CD8-positive, alpha-beta memory T cell (primary cell): ENCODE data around the gene BLOC1S2. TPM values are rescaled to one million over a fixed set of nuclear protein-coding genes. Genes with fewer than 3 reads are reported as not detected.
"Not testable (repeated sequence)": the region's sequence is repeated elsewhere in the genome, so short reads cannot be mapped to it uniquely, and the experiment has no call there.

Experiments used
- CTCF ChIA-PET: fragments of 350-600 bp; sonication (Branson Sonifier 250); formaldehyde crosslinking; loops from one replicate; lab custom pipeline; 2021; ENCODE audit warnings: antibody characterized with exemption; lab: Charles Lee
- POLR2A ChIA-PET: fragments of 350-600 bp; sonication (Branson Sonifier 250); formaldehyde crosslinking; loops from one replicate; lab custom pipeline; 2021; ENCODE audit warnings: antibody characterized with exemption; lab: Charles Lee
- DNase-seq, 5 donors: peaks; one replicate each; pipeline versions ENCODE4 v3.0.0 to v3.0.0-alpha.2; 2020 to 2022; ENCODE audit warnings: mixed read lengths in 1 of 5
- H3K27ac ChIP-seq: one replicate; pipeline ENCODE4 v1.7.0; 2013; ENCODE audit warnings: low read depth, mild to moderate bottlenecking, low read length, moderate library complexity
- H3K27me3 ChIP-seq: 2 replicates; pipeline ENCODE4 v1.7.0; 2013; ENCODE audit warnings: low read length, mild to moderate bottlenecking; ENCODE audit not compliant: insufficient read depth, poor library complexity, severe bottlenecking
- H3K36me3 ChIP-seq: 2 replicates; pipeline ENCODE4 v1.7.0; 2013; ENCODE audit warnings: mild to moderate bottlenecking, low read length, moderate library complexity; ENCODE audit not compliant: insufficient read depth
- H3K4me1 ChIP-seq: 2 replicates; pipeline ENCODE4 v1.7.0; 2013; ENCODE audit warnings: mild to moderate bottlenecking, low read length, moderate library complexity; ENCODE audit not compliant: insufficient read depth
- H3K4me3 ChIP-seq: 2 replicates; pipeline ENCODE4 v1.7.0; 2013; ENCODE audit warnings: mild to moderate bottlenecking, low read length
- H3K9me3 ChIP-seq: 2 replicates; pipeline ENCODE4 v1.7.0; 2013; ENCODE audit warnings: mild to moderate bottlenecking, low read length
- H3K27ac Mint-ChIP-seq, 8 donors: one replicate each; pipeline ENCODE4 v1.8.0; 2020 to 2021; ENCODE audit warnings: mixed read lengths in 8 of 8, mild to moderate bottlenecking in 6 of 8, inconsistent platforms in 3 of 8, moderate library complexity in 3 of 8
- H3K27me3 Mint-ChIP-seq, 2 donors: one replicate each; pipeline ENCODE4 v1.8.0; 2020 to 2021; ENCODE audit warnings: mixed read lengths in 2 of 2, mild to moderate bottlenecking in 1 of 2, moderate library complexity in 1 of 2
- H3K36me3 Mint-ChIP-seq, 3 donors: one replicate each; pipeline ENCODE4 v1.8.0; 2020 to 2021; ENCODE audit warnings: mixed read lengths in 3 of 3, inconsistent platforms in 1 of 3, mild to moderate bottlenecking in 1 of 3
- H3K4me1 Mint-ChIP-seq, 3 donors: one replicate each; pipeline ENCODE4 v1.8.0; 2020 to 2021; ENCODE audit warnings: mixed read lengths in 3 of 3, inconsistent platforms in 1 of 3, mild to moderate bottlenecking in 1 of 3
- H3K4me3 Mint-ChIP-seq, 7 donors: one replicate each; pipeline ENCODE4 v1.8.0; 2020 to 2021; ENCODE audit warnings: mixed read lengths in 7 of 7, mild to moderate bottlenecking in 6 of 7, moderate library complexity in 4 of 7, inconsistent platforms in 2 of 7
- H3K9me3 Mint-ChIP-seq, 5 donors: one replicate each; pipeline ENCODE4 v1.8.0; 2020 to 2022; ENCODE audit warnings: mixed read lengths in 5 of 5, mild to moderate bottlenecking in 3 of 5, moderate library complexity in 2 of 5, inconsistent platforms in 1 of 5
- polyA plus RNA-seq: library from polyadenylated mRNA; unstranded; fragments of 300-500 nt; fragmentation: Illumina TruSeq; gene quantifications from one replicate; pipeline ENCODE4 v1.2.3, GENCODE V29; 2021
- total RNA-seq, 2 experiments: library from RNA; stranded (reverse); gene quantifications; one replicate each; pipeline ENCODE4 v1.2.3, GENCODE V29; 2021

The BLOC1S2 gene
- total and polyA plus RNA-seq, 3 experiments from 2014 or later: 69.7 to 74.6 (median 73.2) TPM

- H3K4me1 ChIP-seq: peaks cover 14% of the 10 kb centered on the region
- CTCF ChIA-PET: no interaction called here
Measured at GRCh38 chr10:100288196-100288595, 1.7 kb upstream of the BLOC1S2 start.

GRCh38 chr10:100287756-100288155 lies 1.3 kb upstream of the BLOC1S2 start:
- Histone ChIP-seq H3K36me3 (no peaks in the 10 kb centered on the region), H3K4me1 (peaks cover 18% of the 10 kb centered on the region), H3K27me3 (no peaks in the 10 kb centered on the region), H3K4me3 (no peak overlapping the region), H3K27ac (no peak overlapping the region), H3K9me3 (no peaks in the 10 kb centered on the region)
- Mint-ChIP-seq H3K9me3 (peaks cover 0 to 1% (median 0%) of the 10 kb centered on the region in 5 donors), H3K27ac (peak overlapping the region in 7 of 8 donors; percentile 19 to 99 (median 99)), H3K36me3 (peaks cover 0 to 23% (median 0%) of the 10 kb centered on the region in 3 donors), H3K4me3 (peak overlapping the region; percentile 45 to 100 (median 99)), H3K4me1 (peaks cover 24 to 38% (median 29%) of the 10 kb centered on the region in 3 donors), H3K27me3 (peaks cover 5 to 6% of the 10 kb centered on the region in 2 donors)
- DNase-seq: no peak
- ChIA-PET POLR2A (no interaction called here), CTCF (no interaction called here)

More at GRCh38 chr10:100288196-100288595, 1.7 kb upstream of the BLOC1S2 start:
- H3K27ac ChIP-seq: no peak overlapping the region
- H3K4me3 ChIP-seq: no peak overlapping the region
- H3K4me1 Mint-ChIP-seq: peaks cover 24 to 38% (median 29%) of the 10 kb centered on the region in 3 donors
- peak overlapping the region in 4 of 8 donors; percentile 52 to 97 (median 79) for H3K27ac Mint-ChIP-seq
- H3K9me3 Mint-ChIP-seq: peaks cover 0 to 1% (median 0%) of the 10 kb centered on the region in 5 donors
- DNase-seq: no peak
- peaks cover 5 to 6% of the 10 kb centered on the region in 2 donors for H3K27me3 Mint-ChIP-seq
- no peaks in the 10 kb centered on the region for H3K36me3 ChIP-seq
- H3K36me3 Mint-ChIP-seq: peaks cover 0 to 23% (median 0%) of the 10 kb centered on the region in 3 donors
- peak overlapping the region in 4 of 7 donors; percentile 99 to 100 (median 100) for H3K4me3 Mint-ChIP-seq
- H3K9me3 ChIP-seq: no peaks in the 10 kb centered on the region
- POLR2A ChIA-PET: interaction anchor here (0.6 kb wide), 1 partner anchor 10 kb away, joined by 3 read pairs; no protein-coding TSS in a partner anchor
- H3K27me3 ChIP-seq: no peaks in the 10 kb centered on the region

- H3K4me3 ChIP-seq: peak overlapping the region; percentile 73
- DNase-seq, H3K27me3 Mint-ChIP-seq, H3K36me3 ChIP-seq, H3K9me3 Mint-ChIP-seq, H3K9me3 ChIP-seq, CTCF ChIA-PET, POLR2A ChIA-PET, H3K27me3 ChIP-seq: not testable (repeated sequence)
- peak overlapping the region; percentile 82 for H3K27ac ChIP-seq
- Mint-ChIP-seq H3K4me3 (peak overlapping the region; percentile 98 to 100 (median 99)), H3K4me1 (peaks cover 27 to 42% (median 34%) of the 10 kb centered on the region in 3 donors), H3K36me3 (peaks cover 0 to 32% (median 3%) of the 10 kb centered on the region in 3 donors), H3K27ac (peak overlapping the region in 6 of 8 donors; percentile 92 to 99 (median 99))
- H3K4me1 ChIP-seq: peaks cover 23% of the 10 kb centered on the region
Measured at GRCh38 chr10:100285326-100285725, 1.2 kb downstream of the BLOC1S2 start.

- Mint-ChIP-seq H3K9me3 (peaks cover 0 to 1% (median 0%) of the 10 kb centered on the region in 5 donors), H3K27me3 (no peaks in the 10 kb centered on the region), H3K36me3 (peaks cover 5 to 46% (median 5%) of the 10 kb centered on the region in 3 donors), H3K27ac (no peak overlapping the region), H3K4me1 (peaks cover 27 to 42% (median 34%) of the 10 kb centered on the region in 3 donors), H3K4me3 (no peak overlapping the region)
- Histone ChIP-seq H3K27ac (no peak overlapping the region), H3K9me3 (no peaks in the 10 kb centered on the region), H3K4me1 (peaks cover 23% of the 10 kb centered on the region), H3K27me3 (no peaks in the 10 kb centered on the region), H3K36me3 (peaks cover 7% of the 10 kb centered on the region), H3K4me3 (no peak overlapping the region)
- ChIA-PET POLR2A (no interaction called here), CTCF (no interaction called here)
- no peak for DNase-seq
Measured at GRCh38 chr10:100282907-100283306, 3.6 kb downstream of the BLOC1S2 start.

GRCh38 chr10:100276971-100277370 lies 9.5 kb downstream of the BLOC1S2 start:
- H3K4me3 ChIP-seq, H3K4me1 ChIP-seq, CTCF ChIA-PET, H3K27me3 ChIP-seq, DNase-seq, H3K27ac Mint-ChIP-seq, H3K9me3 ChIP-seq, H3K4me1 Mint-ChIP-seq, H3K4me3 Mint-ChIP-seq, H3K27me3 Mint-ChIP-seq, POLR2A ChIA-PET, H3K27ac ChIP-seq, H3K9me3 Mint-ChIP-seq: not testable (repeated sequence)
- H3K36me3 ChIP-seq: peaks cover 13% of the 10 kb centered on the region
- peaks cover 5 to 47% (median 7%) of the 10 kb centered on the region in 3 donors for H3K36me3 Mint-ChIP-seq

GRCh38 chr10:100267239-100268104 lies 19.0 kb downstream of the BLOC1S2 start, which contains the start of gene CWF19L1:
TSS of gene CWF19L1 (minus strand) at chr10:100267638. CDS start at chr10:100267593, 45 bp downstream.
- Histone ChIP-seq H3K9me3 (no peaks in the 10 kb centered on the region), H3K27ac (peak within 1 kb of the TSS; percentile 92), H3K27me3 (no peaks in the 10 kb centered on the region), H3K4me1 (peaks cover 25% of the 10 kb centered on the region), H3K36me3 (no peaks in the 10 kb centered on the region), H3K4me3 (peak within 1 kb of the TSS; percentile 99)
- peak within 1 kb of the TSS; percentile 86 to 100 (median 99) for H3K27ac Mint-ChIP-seq
- no peaks in the 10 kb centered on the region for H3K27me3 Mint-ChIP-seq
- H3K4me3 Mint-ChIP-seq: peak within 1 kb of the TSS; percentile 96 to 100 (median 100)
- ChIA-PET POLR2A (no interaction called here), CTCF (no interaction called here)
- H3K9me3 Mint-ChIP-seq: no peaks in the 10 kb centered on the region
- H3K36me3 Mint-ChIP-seq: peaks cover 0 to 12% (median 0%) of the 10 kb centered on the region in 3 donors
- peak; percentile 60 to 80 (median 69) for DNase-seq
- peaks cover 23 to 40% (median 34%) of the 10 kb centered on the region in 3 donors for H3K4me1 Mint-ChIP-seq

- Mint-ChIP-seq H3K36me3 (peaks cover 0 to 26% (median 4%) of the 10 kb centered on the region in 3 donors), H3K4me1 (peaks cover 34 to 54% (median 48%) of the 10 kb centered on the region in 3 donors), H3K9me3 (no peaks in the 10 kb centered on the region), H3K27ac (peak overlapping the region in 5 of 8 donors; percentile 3 to 86 (median 77)), H3K27me3 (no peaks in the 10 kb centered on the region), H3K4me3 (peak overlapping the region; percentile 53 to 100 (median 99))
- peaks cover 25% of the 10 kb centered on the region for H3K4me1 ChIP-seq
- peaks cover 7% of the 10 kb centered on the region for H3K36me3 ChIP-seq
- H3K27ac ChIP-seq: no peak overlapping the region
- no peaks in the 10 kb centered on the region for H3K27me3 ChIP-seq
- H3K4me3 ChIP-seq: no peak overlapping the region
- ChIA-PET CTCF (no interaction called here), POLR2A (interaction anchor here (0.7 kb wide), 1 partner anchor 261 kb away, joined by 4 read pairs; no protein-coding TSS in a partner anchor)
- no peaks in the 10 kb centered on the region for H3K9me3 ChIP-seq
- DNase-seq: no peak
Measured at GRCh38 chr10:100265821-100266485, 20.5 kb downstream of the BLOC1S2 start.
